ENCODE data around the gene ITGB6. TPM values are rescaled to one million over a fixed set of nuclear protein-coding genes. Genes with fewer than 3 reads are reported as not detected.

The ITGB6 gene
- total RNA-seq, 2 donors from 2014 or later = 0.24 TPM; not detected in 1

GRCh38 chr2:160167089-160167740, 32.9 kb downstream of the ITGB6 start:
- no peak overlapping the region for H3K4me3 Mint-ChIP-seq
- no peaks in the 10 kb centered on the region for H3K27me3 Mint-ChIP-seq (ENCODE audit: insufficient read depth)
- H3K36me3 Mint-ChIP-seq (ENCODE audit: low read depth) = no peaks in the 10 kb centered on the region
- Histone ChIP-seq H3K4me3 (ENCODE audit: low read length) (no peak overlapping the region), H3K4me1 (ENCODE audit: control insufficient read depth, insufficient read depth, low read length) (peaks cover 16% of the 10 kb centered on the region), H3K9ac (ENCODE audit: extremely low read depth, low read length, poor library complexity, severe bottlenecking) (no peak overlapping the region), H3K27me3 (ENCODE audit: control insufficient read depth, insufficient read depth, low read length, poor library complexity, severe bottlenecking) (no peaks in the 10 kb centered on the region), H3K27ac (ENCODE audit: low read depth, low read length) (no peak overlapping the region), H3K9me3 (ENCODE audit: control insufficient read depth, low read length) (no peaks in the 10 kb centered on the region), H3K36me3 (ENCODE audit: control insufficient read depth, insufficient read depth, low read length) (no peaks in the 10 kb centered on the region)
- peaks cover 39% of the 10 kb centered on the region for H3K4me1 Mint-ChIP-seq
- no peaks in the 10 kb centered on the region for H3K9me3 Mint-ChIP-seq
- no peak overlapping the region for H3K27ac Mint-ChIP-seq
- DNase-seq = no peak
- 93 to 98% methylated on average over 10 to 12 of the region's 12 CpGs for WGBS, 2 experiments (ENCODE audit: insufficient coverage in 1 of 2, insufficient read length in 1 of 2)
- no peak for TF ChIP-seq CTCF (conservative IDR thresholded peaks at IDR 0.05)

- H3K4me1 Mint-ChIP-seq = peaks cover 39% of the 10 kb centered on the region
- no peak overlapping the region for H3K4me3 Mint-ChIP-seq
- H3K27ac Mint-ChIP-seq = no peak overlapping the region
- Histone ChIP-seq H3K9me3 (ENCODE audit: control insufficient read depth, low read length) (no peaks in the 10 kb centered on the region), H3K9ac (ENCODE audit: extremely low read depth, low read length, poor library complexity, severe bottlenecking) (no peak overlapping the region), H3K4me1 (ENCODE audit: control insufficient read depth, insufficient read depth, low read length) (peaks cover 16% of the 10 kb centered on the region), H3K36me3 (ENCODE audit: control insufficient read depth, insufficient read depth, low read length) (no peaks in the 10 kb centered on the region), H3K4me3 (ENCODE audit: low read length) (no peak overlapping the region), H3K27me3 (ENCODE audit: control insufficient read depth, insufficient read depth, low read length, poor library complexity, severe bottlenecking) (no peaks in the 10 kb centered on the region), H3K27ac (ENCODE audit: low read depth, low read length) (no peak overlapping the region)
- H3K27me3 Mint-ChIP-seq (ENCODE audit: insufficient read depth) = no peaks in the 10 kb centered on the region
- no peaks in the 10 kb centered on the region for H3K9me3 Mint-ChIP-seq
- DNase-seq = no peak
- no peaks in the 10 kb centered on the region for H3K36me3 Mint-ChIP-seq (ENCODE audit: low read depth)
- TF ChIP-seq CTCF (conservative IDR thresholded peaks at IDR 0.05) = no peak
- 100% methylated on average over 1 of the region's 1 CpG for WGBS, 2 experiments (ENCODE audit: insufficient coverage in 1 of 2, insufficient read length in 1 of 2)
Observed at GRCh38 chr2:160165996-160166395, 34.1 kb downstream of the ITGB6 start.

- Mint-ChIP-seq H3K27me3 (ENCODE audit: insufficient read depth) (no peaks in the 10 kb centered on the region), H3K4me1 (peaks cover 39% of the 10 kb centered on the region), H3K36me3 (ENCODE audit: low read depth) (no peaks in the 10 kb centered on the region), H3K4me3 (no peak overlapping the region), H3K27ac (no peak overlapping the region), H3K9me3 (no peaks in the 10 kb centered on the region)
- no peak overlapping the region for H3K27ac ChIP-seq (ENCODE audit: low read depth, low read length)
- peaks cover 16% of the 10 kb centered on the region for H3K4me1 ChIP-seq (ENCODE audit: control insufficient read depth, insufficient read depth, low read length)
- no peaks in the 10 kb centered on the region for H3K27me3 ChIP-seq (ENCODE audit: control insufficient read depth, insufficient read depth, low read length, poor library complexity, severe bottlenecking)
- H3K9ac ChIP-seq (ENCODE audit: extremely low read depth, low read length, poor library complexity, severe bottlenecking) = no peak overlapping the region
- no peak overlapping the region for H3K4me3 ChIP-seq (ENCODE audit: low read length)
- no peaks in the 10 kb centered on the region for H3K36me3 ChIP-seq (ENCODE audit: control insufficient read depth, insufficient read depth, low read length)
- no peak for TF ChIP-seq CTCF (conservative IDR thresholded peaks at IDR 0.05)
- DNase-seq = no peak
- 89 to 100% methylated on average over 1 to 2 of the region's 2 CpGs for WGBS, 2 experiments (ENCODE audit: insufficient coverage in 1 of 2, insufficient read length in 1 of 2)
- no peaks in the 10 kb centered on the region for H3K9me3 ChIP-seq (ENCODE audit: control insufficient read depth, low read length)
Observed at GRCh38 chr2:160165081-160165480, 35.0 kb downstream of the ITGB6 start.
